ENCODE data around the gene GRIK3.

The GRIK3 gene

GRCh38 chr1:36871146-36871971 lies 163.0 kb downstream of the GRIK3 start:
- DNase-seq: no peak

GRCh38 chr1:36869826-36870225 lies 164.5 kb downstream of the GRIK3 start:
- DNase-seq: no peak

GRCh38 chr1:36869054-36869453 lies 165.3 kb downstream of the GRIK3 start:
- no peak for DNase-seq

GRCh38 chr1:36867575-36867974 lies 166.7 kb downstream of the GRIK3 start:
- no peak for DNase-seq

GRCh38 chr1:36866169-36866814 lies 168.0 kb downstream of the GRIK3 start:
- no peak for DNase-seq

GRCh38 chr1:36865602-36865900 lies 168.8 kb downstream of the GRIK3 start:
- no peak for DNase-seq

- DNase-seq: no peak
Measured at GRCh38 chr1:36864823-36865601, 169.3 kb downstream of the GRIK3 start.

- DNase-seq: no peak
Measured at GRCh38 chr1:36864182-36864822, 170.0 kb downstream of the GRIK3 start.

GRCh38 chr1:36863500-36863899 lies 170.8 kb downstream of the GRIK3 start:
- no peak for DNase-seq

- no peak for DNase-seq
Measured at GRCh38 chr1:36863061-36863460, 171.3 kb downstream of the GRIK3 start.

- DNase-seq: no peak
Measured at GRCh38 chr1:36861375-36861774, 172.9 kb downstream of the GRIK3 start.

- DNase-seq: no peak
Measured at GRCh38 chr1:36859926-36860325, 174.4 kb downstream of the GRIK3 start.

- DNase-seq: no peak
Measured at GRCh38 chr1:36858981-36859380, 175.3 kb downstream of the GRIK3 start.

GRCh38 chr1:36858553-36858952 lies 175.8 kb downstream of the GRIK3 start:
- no peak for DNase-seq

- peak in 1 of 2 experiments; percentile 16 for DNase-seq
Measured at GRCh38 chr1:36857754-36858153, 176.6 kb downstream of the GRIK3 start.

- DNase-seq: peak; percentile 65 to 79
Measured at GRCh38 chr1:36855699-36856494, 178.4 kb downstream of the GRIK3 start.

- DNase-seq: no peak
Measured at GRCh38 chr1:36853638-36854037, 180.7 kb downstream of the GRIK3 start.

- no peak for DNase-seq
Measured at GRCh38 chr1:36852586-36852985, 181.7 kb downstream of the GRIK3 start.

GRCh38 chr1:36851595-36851994 lies 182.7 kb downstream of the GRIK3 start:
- DNase-seq: peak; percentile 87 to 91

- DNase-seq: no peak
Measured at GRCh38 chr1:36851087-36851486, 183.2 kb downstream of the GRIK3 start.

- no peak for DNase-seq
Measured at GRCh38 chr1:36849956-36850355, 184.4 kb downstream of the GRIK3 start.

- DNase-seq: no peak
Measured at GRCh38 chr1:36847761-36848160, 186.6 kb downstream of the GRIK3 start.

Measured in NCI-H187 (cell line).